NCI-H2029 (cell line): ENCODE data around the gene TMEFF2.
"Not testable (repeated sequence)": the region's sequence is repeated elsewhere in the genome, so short reads cannot be mapped to it uniquely, and the experiment has no call there.

Experiments used
- DNase-seq: peaks from one replicate; lab custom pipeline; 2025; lab: John Stamatoyannopoulos, UW

Gene TMEFF2

GRCh38 chr2:192184349-192184748, 10.4 kb downstream of the TMEFF2 start:
- no peak for DNase-seq

GRCh38 chr2:192183296-192183695, 11.4 kb downstream of the TMEFF2 start:
- no peak for DNase-seq

GRCh38 chr2:192166946-192167345, 27.8 kb downstream of the TMEFF2 start:
- no peak for DNase-seq

- DNase-seq: no peak
Measured at GRCh38 chr2:192165842-192166241, 28.9 kb downstream of the TMEFF2 start.

GRCh38 chr2:192162392-192163042, 32.2 kb downstream of the TMEFF2 start:
- peak; percentile 47 for DNase-seq

- DNase-seq: no peak
Measured at GRCh38 chr2:192161656-192162290, 33.0 kb downstream of the TMEFF2 start.

- no peak for DNase-seq
Measured at GRCh38 chr2:192159736-192160135, 35.0 kb downstream of the TMEFF2 start.

GRCh38 chr2:192159208-192159607, 35.5 kb downstream of the TMEFF2 start:
- DNase-seq: no peak

GRCh38 chr2:192157776-192158175, 37.0 kb downstream of the TMEFF2 start:
- DNase-seq: peak; percentile 17

GRCh38 chr2:192155511-192156118, 39.1 kb downstream of the TMEFF2 start:
- DNase-seq: peak; percentile 0

GRCh38 chr2:192153561-192153960, 41.2 kb downstream of the TMEFF2 start:
- DNase-seq: no peak

- DNase-seq: peak; percentile 96
Measured at GRCh38 chr2:192151853-192152252, 42.9 kb downstream of the TMEFF2 start.

- no peak for DNase-seq
Measured at GRCh38 chr2:192150166-192150565, 44.6 kb downstream of the TMEFF2 start.

GRCh38 chr2:192148620-192149321, 46.0 kb downstream of the TMEFF2 start:
- DNase-seq: no peak

GRCh38 chr2:192148241-192148619, 46.5 kb downstream of the TMEFF2 start:
- DNase-seq: no peak

GRCh38 chr2:192146069-192147015, 48.4 kb downstream of the TMEFF2 start:
- DNase-seq: no peak

- no peak for DNase-seq
Measured at GRCh38 chr2:192145496-192145895, 49.2 kb downstream of the TMEFF2 start.

- no peak for DNase-seq
Measured at GRCh38 chr2:192140236-192140839, 54.4 kb downstream of the TMEFF2 start.

- DNase-seq: no peak
Measured at GRCh38 chr2:192139813-192140212, 54.9 kb downstream of the TMEFF2 start.

- no peak for DNase-seq
Measured at GRCh38 chr2:192137451-192137850, 57.3 kb downstream of the TMEFF2 start.

- not testable (repeated sequence) for DNase-seq
Measured at GRCh38 chr2:192132604-192133003, 62.1 kb downstream of the TMEFF2 start.
